H9 (cell line): Measurements from ENCODE around the gene RCOR3. TPM values are rescaled to one million over a fixed set of nuclear protein-coding genes. Genes with fewer than 3 reads are reported as not detected.

Experiments used
- DNase-seq: peaks from one replicate; pipeline ENCODE4 v3.0.0-alpha.2; 2017
- H2AFZ ChIP-seq: one replicate; pipeline ENCODE4 v1.6.1; 2013; ENCODE audit warnings: mild to moderate bottlenecking, low read length, control low read depth, moderate library complexity
- H2AK5ac ChIP-seq: 2 replicates; pipeline ENCODE4 v1.6.1; 2013; ENCODE audit warnings: low read length, control low read depth, mixed read lengths; ENCODE audit not compliant: insufficient read length
- H2BK120ac ChIP-seq: one replicate; pipeline ENCODE4 v1.6.1; 2013; ENCODE audit warnings: low read depth, mild to moderate bottlenecking, low read length, control low read depth, inconsistent platforms; ENCODE audit not compliant: poor library complexity, severe bottlenecking
- H2BK12ac ChIP-seq: 2 replicates; pipeline ENCODE4 v1.6.1; 2013; ENCODE audit warnings: low read length, control low read depth, mixed read lengths, low read depth; ENCODE audit not compliant: insufficient read length
- H2BK15ac ChIP-seq: 2 replicates; pipeline ENCODE4 v1.6.1; 2013; ENCODE audit warnings: low read depth, low read length, control low read depth
- H2BK20ac ChIP-seq: one replicate; pipeline ENCODE4 v1.6.1; 2013; ENCODE audit warnings: low read depth, mild to moderate bottlenecking, low read length, control low read depth, inconsistent platforms; ENCODE audit not compliant: poor library complexity, severe bottlenecking
- H2BK5ac ChIP-seq: 2 replicates; pipeline ENCODE4 v1.6.1; 2013; ENCODE audit warnings: low read length, control low read depth, mixed read lengths; ENCODE audit not compliant: insufficient read length
- H3K14ac ChIP-seq: 2 replicates; pipeline ENCODE4 v1.6.1; 2013; ENCODE audit warnings: low read length, control low read depth; ENCODE audit not compliant: insufficient read depth
- H3K18ac ChIP-seq: 2 replicates; pipeline ENCODE4 v1.6.1; 2013; ENCODE audit warnings: low read depth, mild to moderate bottlenecking, mixed read lengths, low read length, control low read depth; ENCODE audit not compliant: insufficient read length
- H3K23ac ChIP-seq: 2 replicates; pipeline ENCODE4 v1.6.1; 2013; ENCODE audit warnings: low read length, control low read depth, mixed read lengths, low read depth; ENCODE audit not compliant: insufficient read length
- H3K23me2 ChIP-seq: 2 replicates; pipeline ENCODE4 v1.6.1; 2013; ENCODE audit warnings: low read depth, mild to moderate bottlenecking, mixed read lengths, low read length, control low read depth; ENCODE audit not compliant: insufficient read length, poor library complexity, severe bottlenecking
- H3K27ac ChIP-seq: 2 replicates; pipeline ENCODE4 v1.5.1; 2013; ENCODE audit warnings: low read length, control low read depth, mixed read lengths, low read depth; ENCODE audit not compliant: insufficient read length
- H3K27me3 ChIP-seq: 2 replicates; pipeline ENCODE4 v1.6.1; 2013; ENCODE audit warnings: low read length, control low read depth, inconsistent platforms; ENCODE audit not compliant: insufficient read depth
- H3K4ac ChIP-seq: 2 replicates; pipeline ENCODE4 v1.6.1; 2013; ENCODE audit warnings: low read depth, mild to moderate bottlenecking, control low read depth, inconsistent platforms, low read length, moderate library complexity
- H3K4me1 ChIP-seq: 2 replicates; pipeline ENCODE4 v1.6.1; 2013; ENCODE audit warnings: low read length, control low read depth, inconsistent platforms; ENCODE audit not compliant: insufficient read depth
- H3K4me2 ChIP-seq: 2 replicates; pipeline ENCODE4 v1.6.1; 2013; ENCODE audit warnings: low read length, control low read depth, mixed read lengths; ENCODE audit not compliant: insufficient read length, insufficient read depth
- H3K56ac ChIP-seq: 2 replicates; pipeline ENCODE4 v1.6.1; 2013; ENCODE audit warnings: low read depth, mild to moderate bottlenecking, mixed read lengths, low read length, control low read depth; ENCODE audit not compliant: insufficient read length
- H3K79me1 ChIP-seq: 2 replicates; pipeline ENCODE4 v1.6.1; 2013; ENCODE audit warnings: low read depth, mild to moderate bottlenecking, moderate library complexity, low read length, control low read depth, inconsistent platforms; ENCODE audit not compliant: insufficient read depth, poor library complexity, severe bottlenecking
- H3K79me2 ChIP-seq: 2 replicates; pipeline ENCODE4 v1.6.1; 2013; ENCODE audit warnings: low read length, control low read depth, inconsistent platforms; ENCODE audit not compliant: insufficient read depth
- H3K9ac ChIP-seq: 2 replicates; pipeline ENCODE4 v1.6.1; 2013; ENCODE audit warnings: low read length, control low read depth, mixed read lengths; ENCODE audit not compliant: insufficient read length; ENCODE audit errors: extremely low read depth
- H3K9me3 ChIP-seq: one replicate; pipeline ENCODE4 v1.6.1; 2013; ENCODE audit warnings: low read depth, low read length, inconsistent platforms; ENCODE audit not compliant: control insufficient read depth
- H3T11ph ChIP-seq: one replicate; pipeline ENCODE4 v1.6.1; 2013; ENCODE audit warnings: mild to moderate bottlenecking, low read length, control low read depth, inconsistent platforms
- H4K20me1 ChIP-seq: one replicate; pipeline ENCODE4 v1.6.1; 2013; ENCODE audit not compliant: control insufficient read depth, insufficient read length, insufficient read depth
- H4K5ac ChIP-seq: 2 replicates; pipeline ENCODE4 v1.6.1; 2013; ENCODE audit warnings: low read depth, mild to moderate bottlenecking, mixed read lengths, low read length, control low read depth; ENCODE audit not compliant: insufficient read length
- H4K8ac ChIP-seq: replicated peaks from 2 replicates; pipeline ENCODE4 v1.6.1; 2013; ENCODE audit warnings: low read length, control low read depth, mixed read lengths, low read depth; ENCODE audit not compliant: insufficient read length
- H4K91ac ChIP-seq: 2 replicates; pipeline ENCODE4 v1.6.1; 2013; ENCODE audit warnings: low read depth, mild to moderate bottlenecking, moderate library complexity, mixed read lengths, low read length, control low read depth; ENCODE audit not compliant: insufficient read length
- H3K27ac Mint-ChIP-seq, 3 experiments: 2 replicates in 2 of 3; 3 replicates in 1 of 3; pipeline ENCODE4 v1.8.0; 2020 to 2021; ENCODE audit warnings: mixed read lengths in 3 of 3, mild to moderate bottlenecking in 1 of 3, moderate library complexity in 1 of 3
- H3K27me3 Mint-ChIP-seq: 2 replicates; pipeline ENCODE4 v1.8.0; 2021; ENCODE audit warnings: low read depth, mild to moderate bottlenecking, moderate library complexity, mixed read lengths
- H3K36me3 Mint-ChIP-seq, 3 experiments: 2 replicates in 2 of 3; 3 replicates in 1 of 3; pipeline ENCODE4 v1.8.0; 2020 to 2021; ENCODE audit warnings: low read depth in 3 of 3, mixed read lengths in 3 of 3; ENCODE audit not compliant: insufficient read depth in 1 of 3
- H3K4me1 Mint-ChIP-seq, 2 experiments: 2 replicates each; pipeline ENCODE4 v1.8.0; 2020; ENCODE audit warnings: mixed read lengths in 2 of 2
- H3K4me3 Mint-ChIP-seq, 2 experiments: 2 replicates in 1 of 2; 3 replicates in 1 of 2; pipeline ENCODE4 v1.8.0; 2020 to 2021; ENCODE audit warnings: mild to moderate bottlenecking in 2 of 2, mixed read lengths in 2 of 2, moderate library complexity in 1 of 2
- H3K9me3 Mint-ChIP-seq, 2 experiments: 2 replicates in 1 of 2; 3 replicates in 1 of 2; pipeline ENCODE4 v1.8.0; 2020; ENCODE audit warnings: mild to moderate bottlenecking in 2 of 2, mixed read lengths in 2 of 2, moderate library complexity in 1 of 2
- CTCF ChIP-seq: fragments of 200-600 bp; sonication (generic); conservative IDR thresholded peaks from 3 replicates; pipeline ENCODE4 v1.8.0; 2021; ENCODE audit warnings: antibody characterized with exemption, mild to moderate bottlenecking
- WGBS: extraction: QIAGEN DNeasy Blood & Tissue Kit; methylation state at CpG from one replicate; pipeline ENCODE4 v1.1.7; 2013; ENCODE audit warnings: missing lambda C conversion rate, low lambda C conversion rate, mixed read lengths; ENCODE audit not compliant: insufficient read length; ENCODE audit errors: extremely low coverage; 5-methylcytosine and 5-hydroxymethylcytosine counted together
- total RNA-seq: library from RNA; stranded (reverse); gene quantifications from 2 replicates; pipeline ENCODE4 v1.2.1, GENCODE V29; 2021

RCOR3 gene
- total RNA-seq, 1 experiment from 2014 or later: 37.2 TPM

- Histone ChIP-seq H2BK12ac (no peak overlapping the region), H2BK20ac (no peak overlapping the region), H2BK120ac (no peak overlapping the region), H3K14ac (no peak overlapping the region), H3K4me1 (no peaks in the 10 kb centered on the region), H4K91ac (no peak overlapping the region), H3K9ac (no peak overlapping the region), H3K23me2 (no peaks in the 10 kb centered on the region), H3K79me2 (no peaks in the 10 kb centered on the region), H3K18ac (no peak overlapping the region), H3K79me1 (no peaks in the 10 kb centered on the region), H3K4ac (no peak overlapping the region), H2AK5ac (no peak overlapping the region), H3T11ph (no peak overlapping the region), H3K4me2 (no peak overlapping the region), H4K20me1 (no peaks in the 10 kb centered on the region), H3K56ac (no peak overlapping the region), H2BK15ac (no peak overlapping the region), H3K27ac (no peak overlapping the region), H3K27me3 (no peaks in the 10 kb centered on the region), H3K23ac (no peak overlapping the region), H2AFZ (no peak overlapping the region), H3K9me3 (no peaks in the 10 kb centered on the region), H4K5ac (no peak overlapping the region), H4K8ac (no peak overlapping the region), H2BK5ac (no peak overlapping the region)
- Mint-ChIP-seq H3K4me1 (0 out of 4 replicates have a peak, but pooled peaks cover 0 to 4% of the 10 kb centered on the region in 2 experiments), H3K27ac (no peak overlapping the region), H3K9me3 (peaks cover 11 to 18% of the 10 kb centered on the region in 2 experiments), H3K27me3 (no peaks in the 10 kb centered on the region), H3K4me3 (no peak overlapping the region), H3K36me3 (peaks cover 20 to 39% (median 24%) of the 10 kb centered on the region in 3 experiments)
- no peak for DNase-seq
- TF ChIP-seq CTCF: peak; percentile 89
- WGBS: no CpG with 5 or more reads among the region's 8 CpGs
Observed at GRCh38 chr1:211352985-211353515, 93.9 kb downstream of the RCOR3 start.
